ENCODE measurements around the gene WIPI1. TPM values are rescaled to one million over a fixed set of nuclear protein-coding genes. Genes with fewer than 3 reads are reported as not detected.

WIPI1 gene
- total RNA-seq, result 10 to 100 TPM; 34.7 to 95.7 (median 44.4) TPM

GRCh38 chr17:68457168-68457538, at the start of gene WIPI1:
WIPI1 (minus strand) TSS chr17:68457496; CDS start chr17:68457421, 75 bp downstream.
- peak in 1 of 3 donors; percentile 74 for DNase-seq
- TF ChIP-seq POLR2A (IDR thresholded peaks at IDR 0.05), result peak in 1 of 2 donors; percentile 74
- TF ChIP-seq, protein P1, sequence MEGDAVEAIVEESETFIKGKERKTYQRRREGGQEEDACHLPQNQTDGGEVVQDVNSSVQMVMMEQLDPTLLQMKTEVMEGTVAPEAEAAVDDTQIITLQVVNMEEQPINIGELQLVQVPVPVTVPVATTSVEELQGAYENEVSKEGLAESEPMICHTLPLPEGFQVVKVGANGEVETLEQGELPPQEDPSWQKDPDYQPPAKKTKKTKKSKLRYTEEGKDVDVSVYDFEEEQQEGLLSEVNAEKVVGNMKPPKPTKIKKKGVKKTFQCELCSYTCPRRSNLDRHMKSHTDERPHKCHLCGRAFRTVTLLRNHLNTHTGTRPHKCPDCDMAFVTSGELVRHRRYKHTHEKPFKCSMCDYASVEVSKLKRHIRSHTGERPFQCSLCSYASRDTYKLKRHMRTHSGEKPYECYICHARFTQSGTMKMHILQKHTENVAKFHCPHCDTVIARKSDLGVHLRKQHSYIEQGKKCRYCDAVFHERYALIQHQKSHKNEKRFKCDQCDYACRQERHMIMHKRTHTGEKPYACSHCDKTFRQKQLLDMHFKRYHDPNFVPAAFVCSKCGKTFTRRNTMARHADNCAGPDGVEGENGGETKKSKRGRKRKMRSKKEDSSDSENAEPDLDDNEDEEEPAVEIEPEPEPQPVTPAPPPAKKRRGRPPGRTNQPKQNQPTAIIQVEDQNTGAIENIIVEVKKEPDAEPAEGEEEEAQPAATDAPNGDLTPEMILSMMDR (IDR thresholded peaks at IDR 0.05), result no peak
- Histone ChIP-seq H3K36me3 (no peaks in the 10 kb centered on the region), H3K27me3 (no peaks in the 10 kb centered on the region), H3K9me3 (no peaks in the 10 kb centered on the region), H3K27ac (peak within 1 kb of the TSS; percentile 87 to 96 (median 92)), H3K4me3 (peak within 1 kb of the TSS; percentile 75 to 88 (median 80)), H3K4me1 (peaks cover 0 to 28% (median 4%) of the 10 kb centered on the region in 4 donors)

DNA sequence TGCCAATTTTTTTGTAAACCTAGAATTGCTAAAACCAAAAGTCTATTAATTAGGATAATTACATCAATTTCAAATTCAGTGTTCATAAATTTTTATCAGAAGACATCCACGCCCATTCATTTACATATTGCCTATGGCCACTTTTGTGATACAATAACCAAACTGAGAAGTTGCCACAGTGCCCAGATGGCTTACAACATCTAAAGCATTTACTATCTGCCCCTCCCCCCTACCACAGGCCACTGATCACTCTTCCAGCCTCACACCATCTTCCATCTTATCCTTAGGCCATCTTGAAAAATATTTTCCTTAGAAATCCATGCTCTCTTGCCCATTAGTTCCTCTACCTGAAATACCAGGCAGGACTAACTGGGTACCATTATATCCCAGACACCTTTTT, 48.7 kb upstream of the WIPI1 start:
- H3K4me3 ChIP-seq, result no peak overlapping the region
- no peak for DNase-seq
- H3K9me3 ChIP-seq, result no peaks in the 10 kb centered on the region
- H3K36me3 ChIP-seq, result no peaks in the 10 kb centered on the region
- H3K27ac ChIP-seq, result no peak overlapping the region
- no peaks in the 10 kb centered on the region for H3K4me1 ChIP-seq
- no peaks in the 10 kb centered on the region for H3K27me3 ChIP-seq
- TF ChIP-seq POLR2A (IDR thresholded peaks at IDR 0.05), result no peak
- TF ChIP-seq, protein P1 (IDR thresholded peaks at IDR 0.05), result no peak

GRCh38 chr17:68501074-68501473, 43.8 kb upstream of the WIPI1 start:
- TF ChIP-seq, protein P1 (IDR thresholded peaks at IDR 0.05), result no peak
- TF ChIP-seq POLR2A (IDR thresholded peaks at IDR 0.05), result no peak
- H3K27ac ChIP-seq, result no peak overlapping the region
- H3K36me3 ChIP-seq, result no peaks in the 10 kb centered on the region
- H3K4me1 ChIP-seq, result peaks cover 0 to 6% (median 5%) of the 10 kb centered on the region in 4 donors
- no peaks in the 10 kb centered on the region for H3K9me3 ChIP-seq
- DNase-seq, result no peak
- no peaks in the 10 kb centered on the region for H3K27me3 ChIP-seq
- H3K4me3 ChIP-seq, result no peak overlapping the region

DNA sequence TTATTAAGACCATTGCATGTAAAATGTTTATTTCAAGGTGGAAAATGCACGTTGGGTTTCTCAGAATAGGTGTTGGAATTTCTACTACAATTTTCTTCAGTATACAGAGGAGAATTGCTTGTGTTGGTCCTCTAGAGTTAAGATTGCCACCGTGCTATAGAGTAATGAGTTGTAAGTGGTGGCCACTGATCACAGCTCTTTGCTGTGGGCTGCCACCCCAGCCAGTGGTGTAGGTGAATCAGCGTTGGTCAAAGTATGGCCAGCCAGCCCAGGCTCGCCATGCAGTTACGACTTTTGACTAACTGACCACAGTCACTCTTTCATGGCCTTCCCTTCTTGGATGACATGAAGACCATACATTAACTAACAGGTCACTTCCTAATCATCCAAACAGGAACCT, 42.3 kb upstream of the WIPI1 start:
- no peak for DNase-seq
- TF ChIP-seq, protein P1 (IDR thresholded peaks at IDR 0.05), result no peak
- TF ChIP-seq POLR2A (IDR thresholded peaks at IDR 0.05), result no peak
- no peak overlapping the region for H3K27ac ChIP-seq
- no peak overlapping the region for H3K4me3 ChIP-seq
- no peaks in the 10 kb centered on the region for H3K36me3 ChIP-seq
- peaks cover 0 to 6% (median 5%) of the 10 kb centered on the region in 4 donors for H3K4me1 ChIP-seq
- no peaks in the 10 kb centered on the region for H3K27me3 ChIP-seq
- no peaks in the 10 kb centered on the region for H3K9me3 ChIP-seq

DNA sequence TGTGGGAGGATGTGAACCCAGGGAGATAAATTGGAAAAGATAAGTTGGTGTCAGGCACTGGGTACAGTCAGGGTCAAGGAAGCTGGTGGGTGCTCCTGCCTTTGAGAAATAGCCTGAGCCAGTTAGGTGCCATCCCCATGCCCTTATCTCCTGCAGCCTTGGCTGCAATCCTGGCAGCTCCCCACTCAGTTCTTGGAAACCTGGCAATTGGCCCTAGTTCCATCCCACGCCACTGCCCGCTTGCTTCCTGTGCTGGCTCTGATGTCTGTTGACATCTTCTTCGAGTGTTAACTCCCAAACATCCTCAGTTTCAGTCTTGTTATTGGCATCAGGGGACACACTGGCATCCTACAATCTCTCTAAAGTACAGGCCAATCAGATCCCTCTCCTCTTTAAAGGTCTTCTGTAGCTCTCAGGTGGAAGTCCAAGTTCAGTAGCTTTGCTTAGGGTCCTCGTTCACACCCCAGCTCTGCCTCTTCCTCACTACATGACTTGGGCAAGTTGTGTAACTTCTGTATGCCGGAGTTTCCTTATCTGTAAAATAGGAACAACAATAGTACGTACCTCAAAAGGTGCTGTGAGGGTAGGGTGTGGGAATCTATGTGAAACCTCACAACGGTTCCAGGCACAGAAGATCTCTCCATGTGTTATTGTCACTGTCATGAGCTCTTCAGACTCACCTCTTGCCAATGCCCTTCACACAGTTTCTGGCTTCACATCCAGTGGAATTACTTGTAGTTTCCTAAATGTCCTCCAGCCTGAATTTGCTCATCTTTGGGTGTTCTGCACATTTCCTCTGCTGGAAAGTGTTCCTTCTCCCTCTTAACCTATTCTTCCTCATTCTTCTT, 41.4 kb upstream of the WIPI1 start:
- Histone ChIP-seq H3K9me3 (no peaks in the 10 kb centered on the region), H3K4me1 (peaks cover 0 to 6% (median 5%) of the 10 kb centered on the region in 4 donors), H3K36me3 (no peaks in the 10 kb centered on the region), H3K4me3 (no peak overlapping the region), H3K27me3 (no peaks in the 10 kb centered on the region), H3K27ac (peak overlapping the region; percentile 58 to 75 (median 60))
- TF ChIP-seq POLR2A (IDR thresholded peaks at IDR 0.05), result no peak
- TF ChIP-seq, protein P1 (IDR thresholded peaks at IDR 0.05), result no peak
- DNase-seq, result no peak

Measured in Peyer's patch (tissue), 4 donors.